ENCODE results near the gene TBC1D10B.

Gene TBC1D10B

DNA sequence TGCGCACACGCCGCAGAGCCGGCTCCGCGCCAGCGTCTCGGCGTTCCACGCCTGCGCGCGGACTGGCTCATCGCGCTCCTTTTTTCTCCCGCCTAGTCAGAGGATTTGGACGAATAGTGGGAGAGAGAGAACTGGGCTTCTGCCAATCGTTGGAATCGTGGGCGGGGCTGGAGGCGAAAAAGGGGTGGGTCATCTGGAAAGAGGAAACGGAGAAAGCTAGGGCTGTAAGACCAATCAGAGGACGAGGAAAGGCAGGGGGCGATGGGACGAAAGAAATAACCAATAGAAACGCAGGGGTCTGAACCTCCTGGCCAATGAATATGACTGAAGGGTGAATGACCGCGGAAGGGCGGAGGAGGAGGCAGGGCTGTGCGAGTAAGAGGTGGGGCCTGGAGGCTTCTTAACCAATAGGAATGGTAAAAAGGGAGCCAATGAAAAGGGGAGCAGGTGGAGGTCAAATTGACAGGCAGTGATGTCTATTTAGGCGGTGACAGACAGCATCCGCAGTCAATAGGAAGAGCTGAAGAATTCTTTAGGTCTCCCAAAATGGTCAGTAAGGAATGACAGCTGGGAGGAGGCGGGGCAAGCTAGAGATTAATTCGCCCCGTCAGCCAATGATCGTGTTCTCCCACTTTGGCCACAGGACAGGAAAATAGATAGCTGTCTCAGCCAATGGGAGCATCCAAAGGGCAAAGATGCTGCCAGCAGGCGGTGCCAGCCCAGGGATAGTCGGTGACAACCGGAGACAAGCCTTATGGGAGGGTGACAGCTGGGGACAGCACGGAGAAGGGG lies at the start of gene TBC1D10B:
TBC1D10B (minus strand) TSS at position 39 of the 792 bp plus-strand sequence. CDS start 311 bp downstream, outside the sequence.
- DNase-seq = peak; percentile 99 to 100

- peak; percentile 5 to 28 for DNase-seq
These were observed 48.3 kb upstream of the TBC1D10B start for GRCh38 chr16:30418350-30419181.

DNA sequence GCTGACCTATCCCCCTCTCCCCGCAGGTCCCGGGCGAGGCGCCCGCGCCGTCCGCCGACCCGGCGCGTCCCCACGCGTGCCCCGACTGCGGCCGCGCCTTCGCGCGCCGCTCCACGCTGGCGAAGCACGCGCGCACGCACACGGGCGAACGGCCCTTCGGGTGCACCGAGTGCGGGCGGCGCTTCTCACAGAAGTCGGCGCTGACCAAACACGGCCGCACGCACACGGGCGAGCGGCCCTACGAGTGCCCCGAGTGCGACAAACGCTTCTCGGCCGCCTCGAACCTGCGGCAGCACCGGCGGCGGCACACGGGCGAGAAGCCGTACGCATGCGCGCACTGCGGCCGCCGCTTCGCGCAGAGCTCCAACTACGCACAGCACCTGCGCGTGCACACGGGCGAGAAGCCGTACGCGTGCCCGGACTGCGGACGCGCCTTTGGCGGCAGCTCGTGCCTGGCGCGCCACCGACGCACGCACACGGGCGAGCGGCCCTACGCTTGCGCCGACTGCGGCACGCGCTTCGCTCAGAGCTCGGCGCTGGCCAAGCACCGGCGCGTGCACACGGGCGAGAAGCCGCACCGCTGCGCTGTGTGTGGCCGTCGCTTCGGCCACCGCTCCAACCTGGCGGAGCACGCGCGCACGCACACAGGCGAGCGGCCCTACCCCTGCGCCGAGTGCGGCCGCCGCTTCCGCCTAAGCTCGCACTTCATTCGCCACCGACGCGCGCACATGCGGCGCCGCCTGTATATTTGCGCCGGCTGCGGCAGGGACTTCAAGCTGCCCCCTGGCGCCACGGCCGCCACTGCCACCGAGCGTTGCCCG lies 47.4 kb upstream of the TBC1D10B start:
- peak; percentile 85 to 98 for DNase-seq

DNA sequence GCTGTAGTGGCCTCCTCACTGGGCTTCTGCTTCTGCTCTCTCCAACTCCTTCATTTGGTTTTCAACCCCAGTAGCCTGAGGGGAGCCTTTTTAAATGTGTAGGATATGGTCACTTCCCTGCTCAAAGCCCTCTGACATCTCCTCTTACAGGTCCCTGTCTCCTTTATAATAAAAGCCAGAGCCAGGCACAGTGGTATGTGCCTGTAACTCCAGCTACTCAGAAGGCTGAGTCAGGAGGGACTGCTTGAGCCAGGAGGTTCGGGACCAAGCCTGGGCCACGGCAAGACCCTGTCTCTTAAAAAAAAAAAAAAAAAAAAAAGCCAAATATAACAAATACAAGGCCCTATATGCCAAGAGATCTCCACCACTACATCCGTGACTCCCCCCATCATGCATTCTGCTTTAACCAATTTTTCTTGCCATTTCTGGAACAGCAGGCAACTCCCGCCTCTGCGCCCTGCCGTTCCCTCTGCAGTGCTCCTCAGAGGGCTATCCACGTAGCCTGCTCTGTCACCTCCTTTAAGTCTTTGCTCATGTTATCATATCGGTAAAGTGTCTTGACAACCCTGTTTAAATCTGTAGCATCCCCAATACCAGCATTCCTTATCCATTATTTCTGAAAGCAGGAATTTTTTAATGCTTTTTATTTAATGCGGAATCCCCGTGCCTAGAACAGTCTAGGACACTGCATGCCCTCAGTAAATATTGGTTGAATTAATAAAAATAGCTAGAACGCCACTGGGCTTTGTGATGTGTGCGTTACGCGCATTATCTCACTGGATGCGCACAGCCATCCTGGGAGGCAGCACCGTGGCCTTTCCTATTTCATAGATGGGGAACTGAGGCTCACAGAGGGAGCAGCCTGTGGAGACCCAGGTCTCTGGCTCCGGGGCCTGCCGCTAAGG lies 46.6 kb upstream of the TBC1D10B start:
- DNase-seq = no peak

GRCh38 chr16:30416047-30416603 lies 45.8 kb upstream of the TBC1D10B start:
- no peak for DNase-seq

- no peak for DNase-seq
These were observed 43.9 kb upstream of the TBC1D10B start for GRCh38 chr16:30414159-30414558.

- no peak for DNase-seq
These were observed 43.0 kb upstream of the TBC1D10B start for GRCh38 chr16:30413112-30413806.

DNA sequence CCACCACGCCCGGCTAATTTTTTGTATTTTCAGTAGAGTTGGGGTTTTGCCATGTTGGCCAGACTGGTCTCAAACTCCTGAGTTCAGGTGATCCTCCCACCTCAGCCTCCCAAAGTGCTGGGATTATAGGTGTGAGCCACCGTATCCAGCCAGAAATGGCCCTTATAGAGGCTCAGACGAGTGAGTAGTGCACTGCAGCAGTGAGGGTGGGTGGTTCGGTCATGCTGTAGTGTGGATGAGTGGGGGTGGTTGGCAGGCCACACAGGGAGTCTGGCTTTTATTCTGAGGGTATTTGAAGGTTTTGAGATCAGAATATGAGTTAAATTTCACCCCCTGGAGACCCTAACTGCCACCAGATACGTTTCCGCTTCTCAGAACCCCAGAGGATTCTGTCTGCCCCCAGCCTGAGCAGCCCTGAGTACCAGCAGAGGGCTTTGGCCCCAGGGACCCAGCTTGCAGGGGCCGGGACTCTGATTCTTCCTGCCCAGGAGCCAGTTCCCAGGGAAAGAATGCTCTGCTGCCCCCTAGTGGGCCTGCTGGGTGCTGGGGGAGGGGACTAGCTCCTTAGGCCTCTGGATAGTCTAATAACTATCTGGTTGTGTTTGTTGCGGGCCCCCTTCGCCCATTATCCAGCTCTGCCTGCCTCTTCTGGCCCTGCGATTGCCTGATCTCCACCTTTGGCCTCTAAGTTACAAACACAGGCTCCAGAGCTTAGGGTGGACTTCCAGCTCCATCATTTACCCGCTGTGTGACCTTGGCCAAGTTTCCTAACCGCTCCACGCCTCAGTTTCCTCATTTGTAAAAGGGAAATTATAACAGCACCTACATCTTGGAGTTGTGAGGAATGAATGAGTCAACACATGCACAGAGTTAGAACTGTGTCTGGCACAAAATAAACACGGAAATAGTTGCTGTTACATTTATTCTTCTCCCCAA lies 39.1 kb upstream of the TBC1D10B start:
- peak; percentile 80 to 93 for DNase-seq

- DNase-seq = no peak
These were observed 37.7 kb upstream of the TBC1D10B start for GRCh38 chr16:30407804-30408534.

- peak; percentile 78 to 95 for DNase-seq
These were observed 37.0 kb upstream of the TBC1D10B start, which contains the start of gene ZNF771 for GRCh38 chr16:30407102-30407803. ZNF771 (plus strand) TSS chr16:30407606; CDS start chr16:30408054, 448 bp downstream.

- DNase-seq = no peak
These were observed 36.5 kb upstream of the TBC1D10B start for GRCh38 chr16:30406795-30407101.

- DNase-seq = no peak
These were observed 31.6 kb upstream of the TBC1D10B start for GRCh38 chr16:30401768-30402425.

DNA sequence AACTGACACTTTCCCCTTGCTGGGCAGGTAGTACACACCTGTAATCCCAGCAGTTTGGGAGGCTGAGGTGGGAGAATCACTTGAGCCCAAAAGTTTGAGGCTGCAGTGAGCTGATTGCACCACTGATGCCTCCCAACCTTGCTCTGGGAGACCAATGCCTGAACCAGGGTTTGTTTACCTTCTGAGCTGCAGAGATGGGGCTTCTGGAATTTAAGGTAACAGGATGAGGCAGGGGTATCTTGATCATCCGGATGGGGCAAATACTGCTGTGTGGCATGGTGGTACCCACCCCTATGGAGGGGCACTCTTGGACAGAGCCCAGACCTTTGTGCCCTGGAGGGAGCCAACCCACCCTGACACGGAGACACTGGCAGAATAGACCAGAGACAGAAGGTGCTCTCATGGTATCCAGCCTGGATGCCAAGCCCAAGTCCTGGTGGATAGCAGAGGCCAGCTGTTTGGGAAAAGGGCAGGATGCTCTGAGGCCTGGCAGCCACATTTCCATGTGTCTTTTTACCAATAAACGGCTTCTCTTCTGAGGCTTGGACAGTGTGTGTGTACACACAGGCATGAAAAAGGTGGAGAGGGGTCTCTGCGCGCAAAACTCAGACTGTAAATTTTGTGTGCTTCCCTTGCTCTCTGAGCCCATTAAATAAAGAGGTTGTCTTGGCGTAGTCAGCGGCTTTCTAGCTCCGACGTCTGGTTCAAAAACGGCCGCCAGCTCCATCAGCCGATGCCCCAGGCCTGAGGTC lies 29.3 kb upstream of the TBC1D10B start:
- DNase-seq = peak in 1 of 2 experiments; percentile 28

DNA sequence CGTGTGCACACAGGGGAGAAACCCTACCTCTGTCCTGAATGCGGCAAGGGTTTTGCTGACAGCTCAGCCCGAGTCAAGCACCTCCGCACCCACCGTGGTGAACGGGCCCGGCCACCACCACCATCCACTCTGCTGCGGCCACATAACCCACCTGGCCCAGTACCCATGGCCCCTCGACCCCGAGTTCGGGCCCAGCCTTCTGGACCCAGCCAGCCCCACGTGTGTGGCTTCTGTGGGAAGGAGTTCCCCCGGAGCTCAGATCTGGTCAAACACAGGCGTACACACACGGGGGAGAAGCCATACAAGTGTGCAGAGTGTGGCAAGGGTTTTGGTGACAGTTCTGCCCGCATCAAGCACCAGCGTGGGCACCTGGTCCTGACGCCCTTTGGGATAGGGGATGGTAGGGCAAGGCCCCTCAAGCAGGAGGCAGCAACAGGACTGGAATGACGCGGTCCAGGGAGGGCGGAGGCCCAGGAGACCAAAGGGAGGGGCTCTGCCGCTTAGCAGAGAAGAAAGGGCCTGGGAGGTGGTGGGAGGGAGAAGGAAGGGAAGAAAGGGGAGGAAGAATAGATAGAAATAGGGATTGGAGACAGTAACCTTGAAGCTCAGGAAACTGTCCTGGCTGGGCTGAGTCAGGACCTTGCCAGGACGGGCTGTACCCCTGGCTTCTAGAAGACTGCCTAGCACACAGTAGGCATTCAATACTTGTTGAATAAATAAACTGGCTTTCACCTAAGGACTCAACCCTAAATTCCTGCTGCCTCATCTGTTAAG lies 28.6 kb upstream of the TBC1D10B start:
- no peak for DNase-seq

GRCh38 chr16:30397776-30398660 lies 27.7 kb upstream of the TBC1D10B start:
- no peak for DNase-seq

All from NCI-H526 (cell line).